Neuron (in vitro differentiated cells): ENCODE measurements around the gene DENND1A.
A peak's percentile ranks its signal among the peaks of the same experiment; 100 is the strongest.

Experiments
- H2AFZ ChIP-seq: one replicate; pipeline ENCODE4 v1.6.1; 2013; ENCODE audit warnings: low read depth, mild to moderate bottlenecking, inconsistent platforms, low read length, moderate library complexity
- H3K27me3 ChIP-seq: one replicate; pipeline ENCODE4 v1.6.1; 2013; ENCODE audit warnings: low read length; ENCODE audit not compliant: insufficient read depth
- H3K36me3 ChIP-seq: one replicate; pipeline ENCODE4 v1.6.1; 2013; ENCODE audit warnings: low read length; ENCODE audit not compliant: insufficient read depth
- H3K4me1 ChIP-seq: one replicate; pipeline ENCODE4 v1.6.1; 2013; ENCODE audit warnings: low read length; ENCODE audit not compliant: insufficient read depth
- H3K4me3 ChIP-seq: 2 replicates; pipeline ENCODE4 v1.5.1; 2013; ENCODE audit warnings: mild to moderate bottlenecking, low read length, moderate library complexity
- H3K9me3 ChIP-seq: one replicate; pipeline ENCODE4 v1.6.1; 2013; ENCODE audit warnings: low read length

The DENND1A gene

GRCh38 chr9:123358181-123358905, 571.6 kb downstream of the DENND1A start:
- Histone ChIP-seq H3K4me3 (peak overlapping the region; percentile 86), H3K36me3 (peaks cover 11% of the 10 kb centered on the region), H3K27me3 (no peaks in the 10 kb centered on the region), H3K9me3 (no peaks in the 10 kb centered on the region), H2AFZ (no peak overlapping the region), H3K4me1 (peaks cover 67% of the 10 kb centered on the region)

DNA sequence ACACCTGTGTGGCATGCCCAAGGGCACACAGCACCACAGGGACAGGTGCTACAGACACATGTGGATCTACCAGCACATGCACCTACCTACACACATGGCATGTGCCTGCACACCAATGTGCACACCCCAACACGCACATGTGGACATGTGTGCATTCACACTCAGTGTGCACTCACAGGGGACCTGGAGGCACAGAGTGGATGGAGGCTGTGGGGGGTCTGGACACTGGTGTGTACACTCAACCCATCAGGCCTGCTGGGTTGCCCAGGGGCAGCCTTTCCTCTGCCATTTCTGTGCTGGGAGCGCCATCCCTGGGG, 572.2 kb downstream of the DENND1A start:
- Histone ChIP-seq H3K27me3 (no peaks in the 10 kb centered on the region), H3K4me1 (peaks cover 61% of the 10 kb centered on the region), H2AFZ (no peak overlapping the region), H3K36me3 (peaks cover 4% of the 10 kb centered on the region), H3K9me3 (no peaks in the 10 kb centered on the region), H3K4me3 (peak overlapping the region; percentile 86)

DNA sequence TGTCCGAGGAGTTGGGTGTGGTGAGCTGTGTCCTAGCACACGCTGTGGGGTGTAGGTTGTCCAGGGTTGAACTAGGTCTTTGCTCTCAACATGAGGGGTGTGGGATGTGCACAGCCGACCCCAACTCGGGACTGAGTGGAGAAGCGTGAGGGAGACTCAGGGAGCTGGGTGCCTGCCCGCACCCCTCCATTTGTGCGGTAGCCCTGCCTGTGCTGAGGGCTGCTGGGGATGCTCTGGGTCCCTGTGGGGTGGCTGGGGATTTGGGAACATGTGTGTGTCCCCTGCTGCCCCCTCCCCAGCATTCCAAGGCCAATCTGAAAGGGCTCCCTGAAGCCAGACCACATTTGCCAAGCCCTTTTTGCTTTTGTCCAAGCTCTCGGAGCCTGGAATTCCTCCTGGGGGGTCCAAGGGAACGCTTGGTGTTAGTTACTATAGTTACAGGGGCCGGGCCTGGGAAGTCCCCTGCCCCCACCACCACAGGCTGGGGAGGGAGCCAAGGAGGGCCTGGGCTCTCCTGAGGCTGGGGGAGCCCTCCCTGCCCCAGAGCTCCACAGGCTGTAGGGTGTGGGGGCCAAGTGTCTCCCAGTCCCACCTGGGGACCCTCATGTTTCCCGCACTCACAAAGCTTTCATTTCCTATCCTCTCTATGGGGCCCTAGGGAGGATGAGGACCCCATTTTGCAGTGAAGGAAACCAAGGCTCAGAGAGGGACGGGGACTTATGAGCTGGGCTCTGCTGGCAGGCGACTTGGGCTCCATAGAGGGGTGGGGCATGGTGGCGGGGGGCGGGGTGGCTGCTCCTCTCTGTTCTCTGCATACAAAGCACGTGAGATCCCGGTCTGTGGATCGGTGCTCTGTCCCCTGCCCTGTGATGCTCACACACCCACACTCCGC, 572.8 kb downstream of the DENND1A start:
- H3K27me3 ChIP-seq: no peaks in the 10 kb centered on the region
- no peaks in the 10 kb centered on the region for H3K9me3 ChIP-seq
- H3K4me1 ChIP-seq: peaks cover 56% of the 10 kb centered on the region
- H3K36me3 ChIP-seq: no peaks in the 10 kb centered on the region
- H3K4me3 ChIP-seq: peak overlapping the region; percentile 86
- no peak overlapping the region for H2AFZ ChIP-seq

DNA sequence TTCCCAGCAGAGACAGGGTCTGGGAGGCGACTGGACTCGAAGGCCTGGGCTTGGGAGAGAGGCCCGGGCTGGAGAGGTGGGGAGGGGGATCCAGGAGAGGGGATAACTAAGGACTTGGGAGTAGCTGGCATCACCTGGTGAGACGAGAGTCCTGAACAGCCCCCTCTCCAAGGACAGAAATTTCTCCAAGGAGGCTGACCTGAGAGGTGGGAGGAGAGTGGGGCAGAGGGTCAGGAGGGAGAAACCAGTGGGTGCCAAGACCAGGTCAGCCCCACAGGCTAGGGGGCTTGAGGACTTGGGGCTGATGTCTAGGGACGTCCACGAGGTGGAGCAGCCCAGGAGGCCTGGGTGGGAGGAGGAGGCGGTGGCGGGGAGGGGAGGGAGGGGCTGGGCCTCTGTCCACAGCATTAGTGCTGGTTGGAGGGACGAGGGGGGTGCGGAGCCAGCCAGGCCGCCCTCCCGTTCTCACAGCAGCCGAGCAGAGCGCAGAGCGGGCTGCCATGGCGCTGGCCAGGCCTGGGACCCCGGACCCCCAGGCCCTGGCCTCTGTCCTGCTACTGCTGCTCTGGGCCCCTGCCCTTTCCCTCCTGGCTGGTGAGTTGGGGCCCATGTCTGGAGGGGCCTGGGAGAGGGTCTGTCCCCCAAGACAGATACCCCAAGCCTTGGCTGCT, 574.0 kb downstream of the DENND1A start, which contains the start of gene CRB2:
Gene CRB2, plus strand, starts transcription at position 437 of the 671 bp plus-strand sequence. Its CDS starts 64 bp downstream, at position 501.
- H3K4me3 ChIP-seq: peak within 1 kb of the TSS; percentile 86
- H2AFZ ChIP-seq: no peak within 1 kb of the TSS
- no peaks in the 10 kb centered on the region for H3K27me3 ChIP-seq
- H3K9me3 ChIP-seq: no peaks in the 10 kb centered on the region
- H3K36me3 ChIP-seq: no peaks in the 10 kb centered on the region
- H3K4me1 ChIP-seq: peaks cover 44% of the 10 kb centered on the region

DNA sequence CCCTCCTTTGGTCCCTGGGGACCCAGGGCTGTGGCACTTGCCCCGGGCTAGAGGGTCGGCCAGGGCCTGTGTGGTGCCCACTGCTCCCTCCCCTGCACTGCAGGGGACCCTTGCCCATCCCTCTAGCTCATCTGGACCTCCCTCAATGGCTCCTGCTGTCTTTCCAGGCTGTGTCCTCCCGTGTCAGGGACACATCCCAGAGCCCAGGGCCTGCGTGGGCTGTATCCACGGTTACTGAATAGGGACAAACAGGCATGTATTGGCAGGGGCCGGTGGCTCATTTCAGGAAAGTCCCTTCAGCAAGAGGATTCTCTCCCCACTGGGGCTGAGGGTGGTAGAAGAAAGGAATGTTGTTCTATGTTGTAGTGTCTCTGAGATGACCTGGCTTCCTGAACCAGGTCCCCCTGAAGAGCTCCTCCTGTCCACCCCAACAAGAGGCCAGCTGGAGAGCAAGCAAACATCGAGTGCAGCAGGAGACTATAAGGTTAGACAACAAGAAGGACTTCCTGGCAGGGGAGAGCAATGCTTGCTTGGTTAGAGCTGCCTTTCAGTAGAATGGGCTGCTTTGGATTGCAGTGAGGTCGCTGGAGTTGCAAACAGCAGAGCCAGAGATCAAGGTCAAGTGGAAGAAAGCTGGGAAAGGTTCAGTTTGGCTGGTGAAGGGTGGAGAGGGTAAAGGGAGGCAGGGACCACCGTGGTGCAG, 575.0 kb downstream of the DENND1A start:
- Histone ChIP-seq H3K9me3 (no peaks in the 10 kb centered on the region), H3K4me3 (peak overlapping the region; percentile 0), H3K36me3 (no peaks in the 10 kb centered on the region), H3K4me1 (peaks cover 36% of the 10 kb centered on the region), H2AFZ (no peak overlapping the region), H3K27me3 (no peaks in the 10 kb centered on the region)

DNA sequence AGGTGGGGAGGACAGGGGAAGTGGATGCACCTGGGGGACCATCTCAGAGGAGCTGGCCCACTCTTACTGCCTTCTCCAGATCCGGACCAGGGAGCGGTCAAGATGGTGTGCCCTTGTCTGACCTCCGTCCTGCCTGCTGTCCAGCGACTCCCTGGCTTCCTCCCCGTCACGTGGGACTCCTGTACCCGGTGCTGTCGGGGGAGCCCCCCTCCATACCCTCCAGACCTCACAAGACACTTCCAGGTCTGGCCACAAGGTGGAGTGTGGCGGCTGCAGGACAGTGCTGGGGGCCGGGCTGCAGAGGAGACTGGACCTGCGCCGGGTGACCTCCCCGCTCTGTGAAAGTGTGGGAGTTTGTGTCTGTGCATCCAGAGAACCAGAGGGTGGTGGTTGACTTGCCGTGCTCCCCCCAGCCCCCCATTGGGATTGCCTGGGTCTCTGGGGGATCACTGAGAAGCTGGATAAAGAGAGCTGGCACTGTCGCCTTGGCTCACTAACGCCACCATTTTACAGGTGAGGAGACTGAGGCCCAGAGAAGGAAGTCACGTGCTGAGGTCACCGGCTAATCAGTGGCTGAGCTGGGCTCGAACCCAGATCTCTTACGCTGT, 575.8 kb downstream of the DENND1A start:
- H3K27me3 ChIP-seq: no peaks in the 10 kb centered on the region
- no peak overlapping the region for H3K4me3 ChIP-seq
- no peaks in the 10 kb centered on the region for H3K36me3 ChIP-seq
- no peak overlapping the region for H2AFZ ChIP-seq
- H3K9me3 ChIP-seq: no peaks in the 10 kb centered on the region
- H3K4me1 ChIP-seq: peaks cover 28% of the 10 kb centered on the region

DNA sequence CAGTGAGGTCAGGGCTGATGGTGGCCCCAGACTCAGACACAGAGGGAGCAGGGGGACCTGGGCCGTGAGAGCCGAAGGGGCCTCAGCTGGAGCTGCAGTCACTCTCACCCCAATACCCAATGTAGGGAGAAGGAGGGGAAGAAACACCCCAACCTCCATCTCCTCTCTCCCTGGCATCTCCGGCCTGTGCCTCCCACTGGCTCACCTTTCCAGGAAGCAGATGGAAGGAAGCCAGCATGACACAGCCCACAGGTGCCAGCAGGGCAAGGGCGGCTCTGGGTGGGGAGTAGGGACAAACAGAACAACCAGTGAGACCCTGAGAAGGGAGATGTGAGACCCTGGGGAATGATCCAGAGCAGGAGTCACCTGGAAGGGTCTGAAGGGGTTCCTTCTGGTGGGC, 576.9 kb downstream of the DENND1A start:
- no peaks in the 10 kb centered on the region for H3K27me3 ChIP-seq
- no peak overlapping the region for H3K4me3 ChIP-seq
- H2AFZ ChIP-seq: no peak overlapping the region
- peaks cover 20% of the 10 kb centered on the region for H3K4me1 ChIP-seq
- no peaks in the 10 kb centered on the region for H3K36me3 ChIP-seq
- no peaks in the 10 kb centered on the region for H3K9me3 ChIP-seq

GRCh38 chr9:123350590-123351310, 579.2 kb downstream of the DENND1A start:
- Histone ChIP-seq H3K9me3 (no peaks in the 10 kb centered on the region), H3K36me3 (no peaks in the 10 kb centered on the region), H3K27me3 (no peaks in the 10 kb centered on the region), H3K4me3 (no peak overlapping the region), H2AFZ (no peak overlapping the region), H3K4me1 (peaks cover 16% of the 10 kb centered on the region)

- Histone ChIP-seq H3K9me3 (no peaks in the 10 kb centered on the region), H3K36me3 (no peaks in the 10 kb centered on the region), H3K4me1 (peaks cover 14% of the 10 kb centered on the region), H3K4me3 (no peak overlapping the region), H2AFZ (no peak overlapping the region), H3K27me3 (no peaks in the 10 kb centered on the region)
These were observed 580.0 kb downstream of the DENND1A start for GRCh38 chr9:123349691-123350480.

- Histone ChIP-seq H3K36me3 (no peaks in the 10 kb centered on the region), H3K4me1 (peaks cover 10% of the 10 kb centered on the region), H2AFZ (no peak overlapping the region), H3K9me3 (no peaks in the 10 kb centered on the region), H3K4me3 (no peak overlapping the region), H3K27me3 (no peaks in the 10 kb centered on the region)
These were observed 580.9 kb downstream of the DENND1A start for GRCh38 chr9:123349033-123349432.

- no peaks in the 10 kb centered on the region for H3K27me3 ChIP-seq
- no peaks in the 10 kb centered on the region for H3K9me3 ChIP-seq
- no peak overlapping the region for H2AFZ ChIP-seq
- no peak overlapping the region for H3K4me3 ChIP-seq
- H3K36me3 ChIP-seq: no peaks in the 10 kb centered on the region
- peaks cover 10% of the 10 kb centered on the region for H3K4me1 ChIP-seq
These were observed 581.5 kb downstream of the DENND1A start for GRCh38 chr9:123348317-123348992.
